ENCODE data around the gene JAG1. TPM values are rescaled to one million over a fixed set of nuclear protein-coding genes. Genes with fewer than 3 reads are reported as not detected.

JAG1 gene
- total and polyA plus RNA-seq, 2 of the 4 experiments (the other 2 are of a cell fraction), result 10.2 to 22.6 TPM

DNA sequence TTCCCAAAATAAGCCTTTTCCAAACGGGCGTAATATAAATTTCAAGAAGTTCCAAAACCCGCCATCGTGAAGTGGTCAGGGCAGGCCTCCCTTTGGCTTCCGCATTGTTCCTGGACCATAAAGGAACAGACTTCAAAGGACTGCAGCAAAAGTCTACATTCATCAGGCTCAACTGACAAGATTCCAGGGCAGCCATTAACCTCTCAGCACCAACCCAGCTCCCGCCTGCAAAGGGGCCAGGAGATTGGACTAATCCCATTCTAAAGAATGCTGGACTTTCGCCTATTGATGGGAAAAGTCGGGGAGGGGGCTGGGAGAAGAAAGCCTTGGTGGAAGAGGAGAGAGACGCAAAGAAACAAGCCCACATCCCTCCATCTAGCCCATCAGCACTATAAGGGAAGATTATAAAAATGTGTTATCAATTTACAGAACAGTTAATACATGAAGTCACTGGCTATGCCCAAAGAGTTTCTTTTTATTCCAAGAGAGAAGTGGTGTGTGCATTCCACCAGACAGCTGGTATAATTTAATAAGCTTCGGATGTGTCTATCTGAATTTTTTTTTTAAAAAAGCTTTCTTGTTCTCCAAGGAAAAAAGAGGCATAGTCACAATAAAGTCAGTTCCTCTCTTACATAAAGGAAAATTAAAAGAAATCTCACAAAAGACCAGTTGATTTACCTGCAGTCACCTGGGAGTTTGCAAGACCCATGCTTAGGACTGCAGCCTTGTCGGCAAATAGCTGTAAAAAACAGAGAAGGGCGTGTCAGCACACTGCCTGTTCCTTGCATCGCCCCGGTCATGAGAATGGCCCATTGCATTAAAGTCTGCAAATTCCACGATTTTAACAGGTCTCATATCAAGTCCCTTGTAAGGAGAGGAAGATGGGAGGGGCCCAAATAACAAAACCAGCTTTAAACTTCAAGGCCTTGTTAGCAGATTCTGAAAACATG, 17.8 kb downstream of the JAG1 start:
- H4K91ac ChIP-seq (ENCODE audit: insufficient read depth, low read depth, low read length), result no peak overlapping the region
- no peak for DNase-seq
- no peak overlapping the region for H3K4me2 ChIP-seq (ENCODE audit: low read depth, low read length)
- H3K79me1 ChIP-seq (ENCODE audit: low read depth in 1 of 2, low read length in 2 of 2), result peaks cover 20 to 54% of the 10 kb centered on the region in 2 experiments; a peak in 3 of 4 replicates
- ChIA-PET POLR2A (ENCODE audit: unreplicated experiment) (no interaction called here), CTCF (no interaction called here)
- intact Hi-C loops (cut with micrococcal nuclease), result loop anchor here (10.0 kb wide), 2 partner anchors 681 to 1041 kb away; no protein-coding TSS in a partner anchor
- no peak overlapping the region for H3K4me3 ChIP-seq (ENCODE audit: insufficient read depth, low read depth, low read length)
- H3K27me3 ChIP-seq (ENCODE audit: control insufficient read depth, insufficient read depth, low read length), result no peaks in the 10 kb centered on the region
- peaks cover 32% of the 10 kb centered on the region for H3K4me1 ChIP-seq (ENCODE audit: control insufficient read depth, insufficient read depth, low read length)
- ATAC-seq (ENCODE audit: low read depth), result no peak
- no peak overlapping the region for H2BK20ac ChIP-seq (ENCODE audit: low read depth, low read length)
- no CpG with 5 or more reads among the region's 15 CpGs for WGBS, 2 experiments (ENCODE audit: extremely low coverage in 2 of 2, insufficient read length in 1 of 2)
- H3K56ac ChIP-seq (ENCODE audit: extremely low read depth, insufficient read depth, low read length), result no peak overlapping the region
- no peak overlapping the region for H3K4ac ChIP-seq (ENCODE audit: low read depth, low read length)
- no peak overlapping the region for H2BK5ac ChIP-seq (ENCODE audit: low read depth, low read length, poor library complexity, severe bottlenecking)
- H2AK9ac ChIP-seq (replicated peaks; ENCODE audit: low read depth, low read length, poor library complexity), result no peak overlapping the region
- dilution Hi-C loops (cut with HindIII; ENCODE audit: low sequenced_read_pairs, unreplicated experiment), result loop anchor here (25.0 kb wide), 1 partner anchor 881 kb away; no protein-coding TSS in a partner anchor
- no peak overlapping the region for H3K14ac ChIP-seq (replicated peaks; ENCODE audit: low read depth, low read length)
- in situ Hi-C loops (cut with MboI; ENCODE audit: low sequenced_read_pairs), result no loop called here
- H4K5ac ChIP-seq (ENCODE audit: low read depth, low read length), result no peak overlapping the region
- BruUV-seq (replicated peaks), result no TSS peak
- no peaks in the 10 kb centered on the region for H3K9me3 ChIP-seq (ENCODE audit: control insufficient read depth, insufficient read depth, low read length)
- no peak overlapping the region for H3K18ac ChIP-seq (ENCODE audit: low read depth, low read length)
- peaks cover 24% of the 10 kb centered on the region for H4K20me1 ChIP-seq (ENCODE audit: insufficient read depth, low read length)
- H3K9me1 ChIP-seq (ENCODE audit: insufficient read depth, low read length), result peaks cover 31% of the 10 kb centered on the region
- no peak overlapping the region for H2BK15ac ChIP-seq (ENCODE audit: low read depth, low read length)
- no peak overlapping the region for H4K8ac ChIP-seq (ENCODE audit: low read depth in 2 of 2, low read length in 2 of 2)
- H3K27ac ChIP-seq (ENCODE audit: insufficient read depth, low read length), result no peak overlapping the region
- H2AFZ ChIP-seq (replicated peaks; ENCODE audit: low read length, poor library complexity), result no peak overlapping the region
- no peak overlapping the region for H3K9ac ChIP-seq (ENCODE audit: low read depth, low read length)
- no peak overlapping the region for H3K23ac ChIP-seq (ENCODE audit: low read depth, low read length)
- peaks cover 66% of the 10 kb centered on the region for H3K36me3 ChIP-seq (ENCODE audit: control insufficient read depth, insufficient read depth, low read length)
- H2AK5ac ChIP-seq (ENCODE audit: low read depth, low read length), result no peak overlapping the region
- H2BK120ac ChIP-seq (ENCODE audit: low read depth, low read length), result no peak overlapping the region
- TF ChIP-seq CHD1 (IDR thresholded peaks at IDR 0.05; ENCODE audit: low read depth, low read length), result no peak
- no peak for TF ChIP-seq RFX5 (IDR thresholded peaks at IDR 0.05; ENCODE audit: low read depth, low read length)
- TF ChIP-seq SMC3 (IDR thresholded peaks at IDR 0.05; ENCODE audit: low read depth, low read length), result no peak
- TF ChIP-seq MAFK (IDR thresholded peaks at IDR 0.05; ENCODE audit: low read depth, low read length), result no peak
- TF ChIP-seq MXI1 (IDR thresholded peaks at IDR 0.05; ENCODE audit: borderline replicate concordance, low read depth, low read length), result no peak
- TF ChIP-seq, protein P1, sequence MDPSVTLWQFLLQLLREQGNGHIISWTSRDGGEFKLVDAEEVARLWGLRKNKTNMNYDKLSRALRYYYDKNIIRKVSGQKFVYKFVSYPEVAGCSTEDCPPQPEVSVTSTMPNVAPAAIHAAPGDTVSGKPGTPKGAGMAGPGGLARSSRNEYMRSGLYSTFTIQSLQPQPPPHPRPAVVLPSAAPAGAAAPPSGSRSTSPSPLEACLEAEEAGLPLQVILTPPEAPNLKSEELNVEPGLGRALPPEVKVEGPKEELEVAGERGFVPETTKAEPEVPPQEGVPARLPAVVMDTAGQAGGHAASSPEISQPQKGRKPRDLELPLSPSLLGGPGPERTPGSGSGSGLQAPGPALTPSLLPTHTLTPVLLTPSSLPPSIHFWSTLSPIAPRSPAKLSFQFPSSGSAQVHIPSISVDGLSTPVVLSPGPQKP (IDR thresholded peaks at IDR 0.05; ENCODE audit: borderline replicate concordance, low read depth, low read length), result no peak
- TF ChIP-seq RCOR1 (IDR thresholded peaks at IDR 0.05; ENCODE audit: insufficient replicate concordance, low read length), result no peak
- no peak for TF ChIP-seq FOS (IDR thresholded peaks at IDR 0.05; ENCODE audit: low read depth, low read length)
- no peak for TF ChIP-seq POLR2A (IDR thresholded peaks at IDR 0.05; ENCODE audit: low read depth, low read length)
- TF ChIP-seq, protein P2, sequence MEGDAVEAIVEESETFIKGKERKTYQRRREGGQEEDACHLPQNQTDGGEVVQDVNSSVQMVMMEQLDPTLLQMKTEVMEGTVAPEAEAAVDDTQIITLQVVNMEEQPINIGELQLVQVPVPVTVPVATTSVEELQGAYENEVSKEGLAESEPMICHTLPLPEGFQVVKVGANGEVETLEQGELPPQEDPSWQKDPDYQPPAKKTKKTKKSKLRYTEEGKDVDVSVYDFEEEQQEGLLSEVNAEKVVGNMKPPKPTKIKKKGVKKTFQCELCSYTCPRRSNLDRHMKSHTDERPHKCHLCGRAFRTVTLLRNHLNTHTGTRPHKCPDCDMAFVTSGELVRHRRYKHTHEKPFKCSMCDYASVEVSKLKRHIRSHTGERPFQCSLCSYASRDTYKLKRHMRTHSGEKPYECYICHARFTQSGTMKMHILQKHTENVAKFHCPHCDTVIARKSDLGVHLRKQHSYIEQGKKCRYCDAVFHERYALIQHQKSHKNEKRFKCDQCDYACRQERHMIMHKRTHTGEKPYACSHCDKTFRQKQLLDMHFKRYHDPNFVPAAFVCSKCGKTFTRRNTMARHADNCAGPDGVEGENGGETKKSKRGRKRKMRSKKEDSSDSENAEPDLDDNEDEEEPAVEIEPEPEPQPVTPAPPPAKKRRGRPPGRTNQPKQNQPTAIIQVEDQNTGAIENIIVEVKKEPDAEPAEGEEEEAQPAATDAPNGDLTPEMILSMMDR (conservative IDR thresholded peaks at IDR 0.05; ENCODE audit: low read depth, low read length), result no peak
- no peak for TF ChIP-seq MAZ (IDR thresholded peaks at IDR 0.05; ENCODE audit: borderline replicate concordance, low read depth, low read length)
- TF ChIP-seq, protein P3, sequence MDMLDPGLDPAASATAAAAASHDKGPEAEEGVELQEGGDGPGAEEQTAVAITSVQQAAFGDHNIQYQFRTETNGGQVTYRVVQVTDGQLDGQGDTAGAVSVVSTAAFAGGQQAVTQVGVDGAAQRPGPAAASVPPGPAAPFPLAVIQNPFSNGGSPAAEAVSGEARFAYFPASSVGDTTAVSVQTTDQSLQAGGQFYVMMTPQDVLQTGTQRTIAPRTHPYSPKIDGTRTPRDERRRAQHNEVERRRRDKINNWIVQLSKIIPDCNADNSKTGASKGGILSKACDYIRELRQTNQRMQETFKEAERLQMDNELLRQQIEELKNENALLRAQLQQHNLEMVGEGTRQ (IDR thresholded peaks at IDR 0.05; ENCODE audit: low read depth, low read length), result no peak
- TF ChIP-seq NFE2L2 (IDR thresholded peaks at IDR 0.05; ENCODE audit: low read depth, low read length), result no peak
- no peak for TF ChIP-seq RAD21 (IDR thresholded peaks at IDR 0.05; ENCODE audit: low read length)

All from IMR-90 (cell line).